Measurements from ENCODE around the gene PNMT.

PNMT gene

GRCh38 chr17:39671651-39672521, 3.6 kb downstream of the PNMT start:
- DNase-seq = no peak

GRCh38 chr17:39672522-39673334, 4.5 kb downstream of the PNMT start:
- DNase-seq = no peak

GRCh38 chr17:39673335-39674081, 5.3 kb downstream of the PNMT start:
- no peak for DNase-seq

DNA sequence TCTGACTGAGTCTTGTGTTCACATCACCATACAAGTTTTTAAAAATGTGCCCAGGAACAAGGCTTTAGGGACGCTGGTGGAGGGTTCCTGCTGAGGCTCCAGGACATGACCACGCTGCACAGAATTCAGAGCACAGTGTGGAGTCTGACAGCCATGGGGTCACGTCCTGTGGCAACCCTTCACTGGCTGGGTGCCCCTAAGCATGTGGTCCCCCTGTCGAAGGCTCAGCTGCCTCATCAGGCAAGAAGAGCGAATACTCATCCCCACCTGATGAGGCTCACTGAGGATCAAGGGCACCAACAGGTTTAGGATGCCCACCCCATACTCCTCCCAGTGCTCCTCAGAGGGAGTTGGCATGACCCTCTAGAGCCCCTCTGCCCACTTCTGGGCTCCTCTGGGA, 5.9 kb downstream of the PNMT start:
- DNase-seq = no peak

- no peak for DNase-seq
Measured at GRCh38 chr17:39674702-39675389, 6.6 kb downstream of the PNMT start.

- no peak for DNase-seq
Measured at GRCh38 chr17:39675390-39676082, 7.3 kb downstream of the PNMT start.

DNA sequence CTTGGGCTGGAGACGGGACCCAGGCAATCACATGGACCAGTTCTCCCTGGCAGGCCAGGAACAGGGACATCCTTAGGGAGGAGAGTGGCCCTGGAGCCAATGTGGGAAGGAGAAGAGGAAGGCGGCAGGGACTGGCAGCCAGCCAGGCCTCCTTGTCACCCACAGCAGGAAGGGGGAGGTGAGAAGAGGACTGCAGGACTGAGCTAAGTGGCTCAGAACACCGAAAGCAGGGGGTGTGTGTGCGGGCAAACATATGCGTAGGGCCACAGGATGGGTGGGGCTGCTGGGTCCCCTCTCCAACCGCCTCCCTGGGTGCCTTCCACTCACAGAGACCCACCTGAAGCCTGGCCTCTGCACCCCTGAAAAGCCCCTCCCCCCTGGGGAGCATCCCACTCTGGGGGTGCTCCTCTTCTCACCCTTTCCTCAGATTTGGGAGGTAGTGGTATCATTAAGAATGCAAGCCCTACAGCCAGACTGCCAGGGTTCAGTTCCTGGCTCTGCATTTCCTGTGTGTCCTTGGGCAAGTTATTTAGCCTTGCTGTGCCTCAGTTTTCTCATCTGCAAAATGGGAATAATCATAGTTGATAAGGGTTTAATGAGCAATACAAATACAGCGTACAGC, 8.1 kb downstream of the PNMT start:
- DNase-seq = peak; percentile 76

DNA sequence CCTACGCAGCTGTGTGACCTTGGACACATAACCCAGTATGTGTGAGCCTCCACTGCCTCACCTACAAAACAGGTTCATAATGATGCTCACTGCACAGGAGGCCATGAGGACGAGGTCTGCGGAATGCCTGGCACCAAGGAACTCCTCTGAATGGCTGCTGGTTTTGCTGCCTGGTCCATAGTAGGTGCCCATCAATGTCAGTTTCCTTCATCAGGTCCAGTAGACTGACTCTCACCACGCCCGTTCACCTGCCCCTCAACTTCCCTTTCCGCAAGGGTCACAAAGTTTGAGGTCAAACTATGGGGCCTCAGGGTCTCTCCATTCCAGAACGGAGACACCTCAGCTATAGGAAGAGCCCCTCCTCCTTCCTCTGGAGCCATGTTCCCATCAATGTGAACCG, 8.8 kb downstream of the PNMT start:
- DNase-seq = no peak

DNA sequence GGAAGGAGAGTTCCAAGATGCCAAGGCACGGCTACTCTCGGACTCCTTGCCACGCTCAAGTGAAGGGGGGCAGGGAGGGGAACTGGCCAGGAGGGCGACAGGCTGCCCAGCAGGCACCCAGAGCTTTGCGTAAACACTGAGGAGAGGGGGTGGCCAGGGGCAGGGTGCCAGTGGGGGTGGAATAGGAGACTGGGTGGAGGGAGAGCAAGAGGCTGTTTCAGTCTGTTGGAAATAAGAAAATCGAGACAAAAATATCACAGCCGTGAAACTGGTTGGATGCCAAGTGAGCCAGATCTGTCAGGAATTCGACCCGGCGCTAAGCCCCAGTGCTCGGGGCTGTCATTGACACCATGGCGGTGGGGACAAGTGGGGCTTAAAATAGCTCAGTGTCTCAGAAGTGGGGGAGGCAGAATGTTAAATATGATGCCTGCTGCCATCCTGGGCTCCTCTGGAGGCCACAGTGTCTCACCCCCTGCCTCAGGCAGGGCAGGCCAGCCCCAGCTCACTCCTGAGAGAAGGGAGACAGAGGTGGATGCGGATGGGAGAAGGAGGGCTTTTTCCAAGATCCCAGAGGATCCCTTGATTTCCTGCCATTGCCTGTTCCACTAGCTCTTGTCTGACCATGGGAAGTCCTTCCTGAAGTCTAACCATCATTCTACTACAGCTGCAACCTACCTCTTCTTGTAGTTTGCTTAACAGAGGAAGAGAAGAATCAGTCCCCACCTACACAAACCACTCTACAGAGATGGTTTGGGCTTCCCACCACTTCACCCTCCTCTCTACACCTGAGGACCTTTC, 9.5 kb downstream of the PNMT start:
- DNase-seq = no peak

DNA sequence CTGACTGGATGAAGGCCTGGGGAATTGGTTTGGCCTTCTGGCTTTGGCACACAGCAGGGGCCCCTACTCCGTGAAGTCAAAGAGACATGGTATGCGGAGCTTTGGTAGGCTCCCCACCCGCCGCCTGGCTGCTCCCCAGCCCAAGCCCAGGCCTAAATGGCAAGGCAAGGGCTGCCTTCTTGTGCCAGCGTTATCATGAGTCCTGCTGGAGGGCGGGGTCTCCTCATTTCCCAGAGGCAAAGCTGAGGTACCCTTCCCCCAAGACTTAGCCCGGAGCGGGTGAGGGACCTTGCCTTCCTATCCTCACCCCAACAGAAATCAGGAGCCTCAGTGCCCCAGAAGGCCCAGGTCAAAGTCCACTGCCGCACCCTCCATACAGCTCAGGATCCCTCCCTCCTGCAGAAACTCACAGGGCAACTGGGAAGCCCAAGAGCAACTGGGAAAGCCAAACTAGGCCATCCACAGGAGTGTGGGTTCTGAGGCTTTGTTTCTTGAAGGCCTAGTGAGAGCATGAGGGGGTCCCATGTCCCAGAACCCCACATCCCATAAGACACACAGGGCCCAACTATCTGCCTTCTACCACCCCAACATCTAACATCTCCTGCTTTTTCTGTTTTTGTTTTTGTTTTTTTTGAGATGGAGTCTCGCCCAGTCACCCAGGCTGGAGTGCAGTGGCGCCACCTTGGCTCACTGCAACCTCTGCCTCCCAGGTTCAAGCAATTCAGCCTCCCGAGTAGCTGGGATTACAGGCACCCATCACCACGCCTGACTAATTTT, 10.3 kb downstream of the PNMT start:
- no peak for DNase-seq

- DNase-seq = peak; percentile 65
Measured at GRCh38 chr17:39679521-39680192, 11.4 kb downstream of the PNMT start.

GRCh38 chr17:39683295-39683939, 15.2 kb downstream of the PNMT start:
- no peak for DNase-seq

- no peak for DNase-seq
Measured at GRCh38 chr17:39684369-39685192, 16.3 kb downstream of the PNMT start.

- DNase-seq = no peak
Measured at GRCh38 chr17:39687101-39687545, 18.9 kb downstream of the PNMT start.

- DNase-seq = peak; percentile 89
Measured at GRCh38 chr17:39687546-39688474, 19.6 kb downstream of the PNMT start, which contains the start of gene PGAP3. TSS of gene PGAP3 (minus strand) at chr17:39688057. CDS start at chr17:39688014, 43 bp downstream.

- DNase-seq = no peak
Measured at GRCh38 chr17:39688475-39688835, 20.2 kb downstream of the PNMT start.

- DNase-seq = no peak
Measured at GRCh38 chr17:39688945-39689344, 20.7 kb downstream of the PNMT start.
